A549 treated with dexamethasone at 1 μM for 4 hours (cell line): ENCODE results near the gene ZSCAN22. TPM values are rescaled to one million over a fixed set of nuclear protein-coding genes. Genes with fewer than 3 reads are reported as not detected.

Experiments used
- total RNA-seq: library from RNA; stranded (reverse); fragments of 200-300 nt; extraction: Qiagen RNA extraction; gene quantifications from 5 replicates; pipeline ENCODE4 v1.2.3, GENCODE V29; 2022

Gene ZSCAN22
- 2.5 to 3.2 TPM (median 2.9 TPM) in 5 replicates for total RNA-seq

GRCh38 chr19:58326914-58327726, at the start of gene ZSCAN22:
Gene ZSCAN22 (plus strand): TSS chr19:58326994. CDS start chr19:58334803, 7,809 bp downstream.

GRCh38 chr19:58278541-58279041, 48.2 kb upstream of the ZSCAN22 start, which contains the start of gene ZNF8:
Gene ZNF8 (plus strand): TSS chr19:58278955. CDS start chr19:58279082, 127 bp downstream.

GRCh38 chr19:58305065-58305931, 21.5 kb upstream of the ZSCAN22 start, which contains the start of gene ERVK3-1:
Gene ERVK3-1 (plus strand): TSS chr19:58305377. CDS start chr19:58312169, 6,792 bp downstream.

GRCh38 chr19:58352760-58353671, 26.2 kb downstream of the ZSCAN22 start, which contains the start of gene A1BG:
Gene A1BG (minus strand): TSS chr19:58353492. CDS start chr19:58353437, 55 bp downstream.

GRCh38 chr19:58362272-58362994, 35.6 kb downstream of the ZSCAN22 start, which contains the start of gene ZNF497:
Gene ZNF497 (minus strand): TSS chr19:58362751. CDS start chr19:58357635, 5,116 bp downstream.

GRCh38 chr19:58380662-58381459, 54.1 kb downstream of the ZSCAN22 start, which contains the start of gene ZNF837:
Gene ZNF837 (minus strand): TSS chr19:58381030. CDS start chr19:58369332, 11,698 bp downstream.

GRCh38 chr19:58386576-58387337, 60.0 kb downstream of the ZSCAN22 start, which contains the start of gene RPS5:
Gene RPS5 (plus strand): TSS chr19:58387269. CDS start chr19:58388138, 869 bp downstream.

Other genes with a start within 250 kb of the ZSCAN22 start
- 1.3 to 3.6 TPM (median 2.2 TPM) in 5 replicates for gene ZSCAN18, start 228.8 kb upstream of the ZSCAN22 start, total RNA-seq
- gene ZNF329, start 176.2 kb upstream of the ZSCAN22 start, total RNA-seq = 2.7 to 3.5 TPM (median 3.2 TPM) in 5 replicates
- 12.1 to 13.7 TPM (median 13.0 TPM) in 5 replicates for gene ZNF274, start 143.9 kb upstream of the ZSCAN22 start, total RNA-seq
- gene ZNF544, start 98.1 kb upstream of the ZSCAN22 start, total RNA-seq = 11.2 to 18.7 TPM (median 17.9 TPM) in 5 replicates
- 1.2 to 1.5 TPM (median 1.3 TPM) in 5 replicates for gene ZNF8, start 48.0 kb upstream of the ZSCAN22 start, total RNA-seq
- gene ERVK3-1, start 21.6 kb upstream of the ZSCAN22 start, total RNA-seq = 89.6 to 105 TPM (median 92.7 TPM) in 5 replicates
- gene A1BG, start 26.5 kb downstream of the ZSCAN22 start, total RNA-seq = 8.6 to 11.0 TPM (median 10.2 TPM) in 5 replicates
- gene ZNF497, start 35.8 kb downstream of the ZSCAN22 start, total RNA-seq = 0.74 to 1.6 TPM (median 1.1 TPM) in 5 replicates
- gene ZNF837, start 54.0 kb downstream of the ZSCAN22 start, total RNA-seq = 0.86 to 1.5 TPM (median 1.2 TPM) in 5 replicates
- 1,918 to 2,176 TPM (median 2,046 TPM) in 5 replicates for gene RPS5, start 60.3 kb downstream of the ZSCAN22 start, total RNA-seq
- 0.11 to 0.19 TPM (median 0.17 TPM) in 3 of 5 replicates, not detected in the others for gene RNF225, start 68.7 kb downstream of the ZSCAN22 start, total RNA-seq
- 17.0 to 19.0 TPM (median 18.4 TPM) in 5 replicates for gene ZNF584, start 81.7 kb downstream of the ZSCAN22 start, total RNA-seq
- gene ZNF132, start 113.2 kb downstream of the ZSCAN22 start, total RNA-seq = 0.08 to 0.14 TPM (median 0.09 TPM) in 5 replicates
- gene ZNF324B, start 124.6 kb downstream of the ZSCAN22 start, total RNA-seq = 5.5 to 7.9 TPM (median 7.5 TPM) in 5 replicates
- gene ZNF324, start 140.1 kb downstream of the ZSCAN22 start, total RNA-seq = 8.1 to 10.5 TPM (median 10.2 TPM) in 5 replicates
- 9.8 to 12.3 TPM (median 11.4 TPM) in 5 replicates for gene ZNF446, start 149.4 kb downstream of the ZSCAN22 start, total RNA-seq
- gene SLC27A5, start 185.0 kb downstream of the ZSCAN22 start, total RNA-seq = 20.1 to 31.2 TPM (median 26.7 TPM) in 5 replicates
- gene ZBTB45, start 192.8 kb downstream of the ZSCAN22 start, total RNA-seq = 11.1 to 22.6 TPM (median 21.3 TPM) in 5 replicates
- gene TRIM28, start 217.1 kb downstream of the ZSCAN22 start, total RNA-seq = 620 to 956 TPM (median 843 TPM) in 5 replicates
- gene CHMP2A, start 228.1 kb downstream of the ZSCAN22 start, total RNA-seq = 195 to 225 TPM (median 204 TPM) in 5 replicates
- gene UBE2M, start 231.6 kb downstream of the ZSCAN22 start, total RNA-seq = 131 to 164 TPM (median 141 TPM) in 5 replicates
- 6.6 to 15.0 TPM (median 12.8 TPM) in 5 replicates for gene MZF1, start 246.3 kb downstream of the ZSCAN22 start, total RNA-seq